Upper lobe of left lung (tissue), 6 donors: ENCODE measurements around the gene GNL2. TPM values are rescaled to one million over a fixed set of nuclear protein-coding genes. Genes with fewer than 3 reads are reported as not detected.
A peak's percentile ranks its signal among the peaks of the same experiment; 100 is the strongest.

Experiments
- ATAC-seq, 2 donors: fragments of 200-7000 bp; cut with Tn5 transposase; one replicate each; pipeline ENCODE4 v1.9.1; 2022; ENCODE audit warnings: mild to moderate bottlenecking in 2 of 2, moderate library complexity in 2 of 2; ENCODE audit not compliant: low FRiP score in 2 of 2
- DNase-seq, 2 donors: peaks; one replicate each; pipeline ENCODE4 v3.0.0-alpha.2; 2019 to 2020
- H3K27ac ChIP-seq, 4 donors: fragments of 200-600 bp; sonication (generic); one replicate each; pipeline ENCODE4 v1.5.1; 2016 to 2019
- H3K27me3 ChIP-seq, 4 donors: fragments of 200-600 bp; sonication (generic); one replicate each; pipeline ENCODE4 v1.5.1; 2017 to 2019
- H3K36me3 ChIP-seq, 4 donors: fragments of 200-600 bp; sonication (generic); one replicate each; pipeline ENCODE4 v1.5.1; 2016 to 2019
- H3K4me1 ChIP-seq, 4 donors: fragments of 200-600 bp; sonication (generic); one replicate each; pipeline ENCODE4 v1.5.1; 2018 to 2019
- H3K4me3 ChIP-seq, 4 donors: fragments of 200-600 bp; sonication (generic); one replicate each; pipeline ENCODE4 v1.5.1; 2017 to 2019; ENCODE audit warnings: mild to moderate bottlenecking in 2 of 4, moderate library complexity in 1 of 4
- H3K9me3 ChIP-seq, 4 donors: fragments of 200-600 bp; sonication (generic); one replicate each; pipeline ENCODE4 v1.5.1; 2018 to 2019
- EP300 ChIP-seq, 4 donors: sonication (generic); formaldehyde crosslinking; IDR thresholded peaks; one replicate each; pipeline ENCODE4 v1.5.1; 2017; ENCODE audit warnings: antibody characterized with exemption in 4 of 4, control low read depth in 2 of 4
- POLR2A ChIP-seq, 4 donors: fragments of 450-650 bp; IDR thresholded peaks; one replicate each; pipeline ENCODE4 v1.5.1; 2016 to 2017; ENCODE audit warnings: antibody characterized with exemption in 4 of 4, mild to moderate bottlenecking in 2 of 4
- POLR2AphosphoS5 ChIP-seq, 2 donors: sonication (generic); formaldehyde crosslinking; IDR thresholded peaks; one replicate each; pipeline ENCODE4 v1.5.1; 2017; ENCODE audit warnings: antibody characterized with exemption in 2 of 2
- WGBS, 2 donors: methylation state at CpG; one replicate each; pipeline ENCODE4 v1.1.5; 2017 to 2018; 5-methylcytosine and 5-hydroxymethylcytosine counted together
- total RNA-seq, 6 donors: library from RNA; depleted of rRNA in 4 of 6; stranded (reverse); fragments of >200 nt in 4 of 6; gene quantifications; one replicate each; pipeline versions ENCODE4 v1.1.0 to v1.2.1, GENCODE V29; 2016 to 2021
- TF ChIP-seq, protein P1 (sequence below), 6 experiments: fragments of 450-650 bp in 4 of 6; fragments of 200-600 bp in 2 of 6; sonication (generic) in 2 of 6; IDR thresholded peaks; one replicate each; pipeline ENCODE4 v1.5.1; 2016 to 2019; ENCODE audit warnings: antibody characterized with exemption in 6 of 6
- donor health status: DM: no; HTN: no; CAD: no; lungs with moderate emphysema.
- donor health status: DM: no; HTN: yes; CAD: no; lungs with severe emphysema.

The GNL2 gene
- total RNA-seq: 10 to 100 TPM; 28.3 to 56.2 (median 40.3) TPM

DNA sequence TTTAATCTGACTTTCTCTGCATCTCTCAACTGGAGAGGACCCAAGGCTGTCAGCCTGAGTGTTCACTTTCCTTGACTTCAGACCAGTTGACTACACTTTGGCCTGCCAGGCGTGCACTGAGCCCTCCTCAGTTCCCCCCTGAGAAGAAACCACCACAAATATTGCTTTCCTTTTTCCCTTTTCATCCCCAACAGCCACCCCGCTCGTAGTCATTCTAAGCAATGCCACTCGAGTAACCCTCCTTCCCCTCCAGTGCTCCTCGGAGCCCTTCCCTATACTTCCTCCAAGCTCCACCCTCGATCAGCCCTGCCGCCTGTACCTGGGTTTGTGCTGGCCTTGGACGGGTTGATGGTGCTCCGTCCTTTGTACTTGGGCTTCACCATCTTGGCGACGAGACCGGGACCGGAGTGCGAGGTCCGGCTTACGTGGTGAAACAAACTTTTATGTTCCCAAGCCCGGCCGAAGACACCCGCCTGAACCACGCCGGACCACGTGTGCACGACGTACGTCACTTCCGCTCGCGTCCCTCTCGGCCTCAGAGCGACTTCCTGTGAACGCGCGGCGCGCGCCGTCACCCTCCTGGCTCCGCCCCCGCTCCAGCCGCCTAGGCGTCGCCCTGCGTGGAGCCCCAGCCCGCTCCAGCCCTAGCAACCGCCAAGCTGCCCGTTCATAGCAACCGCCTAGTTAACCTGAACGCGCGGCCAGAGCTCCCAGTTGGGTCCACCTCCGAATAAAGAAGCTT, at the start of gene GNL2:
Gene GNL2, minus strand, starts transcription at position 498 of the 742 bp plus-strand sequence. Its CDS starts 115 bp downstream, at position 383.
- no peak for TF ChIP-seq EP300 (IDR thresholded peaks at IDR 0.05)
- peak in 3 of 4 donors; percentile 24 to 86 (median 63) for TF ChIP-seq POLR2A (IDR thresholded peaks at IDR 0.05)
- peak; percentile 87 to 94 for TF ChIP-seq POLR2AphosphoS5 (IDR thresholded peaks at IDR 0.05)
- TF ChIP-seq, protein P1, sequence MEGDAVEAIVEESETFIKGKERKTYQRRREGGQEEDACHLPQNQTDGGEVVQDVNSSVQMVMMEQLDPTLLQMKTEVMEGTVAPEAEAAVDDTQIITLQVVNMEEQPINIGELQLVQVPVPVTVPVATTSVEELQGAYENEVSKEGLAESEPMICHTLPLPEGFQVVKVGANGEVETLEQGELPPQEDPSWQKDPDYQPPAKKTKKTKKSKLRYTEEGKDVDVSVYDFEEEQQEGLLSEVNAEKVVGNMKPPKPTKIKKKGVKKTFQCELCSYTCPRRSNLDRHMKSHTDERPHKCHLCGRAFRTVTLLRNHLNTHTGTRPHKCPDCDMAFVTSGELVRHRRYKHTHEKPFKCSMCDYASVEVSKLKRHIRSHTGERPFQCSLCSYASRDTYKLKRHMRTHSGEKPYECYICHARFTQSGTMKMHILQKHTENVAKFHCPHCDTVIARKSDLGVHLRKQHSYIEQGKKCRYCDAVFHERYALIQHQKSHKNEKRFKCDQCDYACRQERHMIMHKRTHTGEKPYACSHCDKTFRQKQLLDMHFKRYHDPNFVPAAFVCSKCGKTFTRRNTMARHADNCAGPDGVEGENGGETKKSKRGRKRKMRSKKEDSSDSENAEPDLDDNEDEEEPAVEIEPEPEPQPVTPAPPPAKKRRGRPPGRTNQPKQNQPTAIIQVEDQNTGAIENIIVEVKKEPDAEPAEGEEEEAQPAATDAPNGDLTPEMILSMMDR (IDR thresholded peaks at IDR 0.05): no peak
- Histone ChIP-seq H3K4me1 (peaks cover 16 to 24% (median 23%) of the 10 kb centered on the region in 4 donors), H3K36me3 (peaks cover 10 to 27% (median 22%) of the 10 kb centered on the region in 4 donors), H3K9me3 (no peaks in the 10 kb centered on the region), H3K4me3 (peak within 1 kb of the TSS; percentile 65 to 88 (median 86)), H3K27ac (peak within 1 kb of the TSS; percentile 78 to 90 (median 84)), H3K27me3 (no peaks in the 10 kb centered on the region)
- WGBS, 2 donors: 1% methylated on average over 23 to 48 of the region's 51 CpGs
- ATAC-seq (peak; percentile 100), DNase-seq (peak; percentile 96 to 100)

DNA sequence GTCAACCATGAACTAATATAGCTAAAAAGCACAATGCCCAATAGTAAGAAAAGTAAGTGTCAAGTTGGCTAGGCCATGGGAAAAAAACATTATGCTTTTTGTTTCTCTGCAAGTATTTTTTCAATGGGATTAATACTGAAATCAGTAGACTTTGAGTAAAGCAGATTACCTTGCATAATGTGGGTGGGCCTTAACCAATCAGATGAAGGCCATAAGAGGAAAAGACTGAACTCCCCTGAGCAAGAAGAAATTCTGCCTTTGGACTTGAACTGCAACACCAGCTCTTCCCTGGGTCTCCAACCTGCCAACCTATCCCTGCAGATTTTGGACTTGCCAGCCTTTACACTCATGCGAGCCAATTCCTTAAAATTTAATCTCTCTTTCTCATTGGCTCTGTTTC, 45.3 kb upstream of the GNL2 start:
- no peak for ATAC-seq
- WGBS, 2 donors: 94 to 97% methylated on average over 1 of the region's 1 CpG
- Histone ChIP-seq H3K4me1 (no peaks in the 10 kb centered on the region), H3K4me3 (no peak overlapping the region), H3K36me3 (no peaks in the 10 kb centered on the region), H3K9me3 (peaks cover 0 to 7% (median 3%) of the 10 kb centered on the region in 4 donors), H3K27me3 (no peaks in the 10 kb centered on the region), H3K27ac (no peak overlapping the region)
- TF ChIP-seq POLR2AphosphoS5 (IDR thresholded peaks at IDR 0.05): no peak
- no peak for TF ChIP-seq EP300 (IDR thresholded peaks at IDR 0.05)
- TF ChIP-seq, protein P1 (IDR thresholded peaks at IDR 0.05): no peak
- TF ChIP-seq POLR2A (IDR thresholded peaks at IDR 0.05): no peak
- DNase-seq: no peak

DNA sequence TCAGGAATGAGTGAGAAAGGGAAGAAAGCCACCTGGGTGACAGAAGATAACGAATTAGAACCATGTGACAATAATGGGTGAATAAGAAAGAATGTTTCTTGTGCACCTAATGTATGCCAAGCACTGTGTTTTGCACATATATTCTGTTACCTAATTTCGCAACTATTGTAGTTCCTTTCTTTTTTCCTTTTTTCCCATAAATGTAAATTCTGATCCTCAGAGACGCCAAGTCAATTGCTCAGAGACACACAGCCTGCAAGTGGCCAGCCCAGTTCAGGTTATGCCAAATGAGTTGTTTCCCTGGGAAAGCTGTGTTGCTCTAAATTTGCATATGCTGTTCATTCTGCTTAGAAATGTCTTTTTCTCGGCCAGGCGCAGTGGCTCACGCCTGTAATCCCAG, 40.7 kb upstream of the GNL2 start:
- no peak for DNase-seq

DNA sequence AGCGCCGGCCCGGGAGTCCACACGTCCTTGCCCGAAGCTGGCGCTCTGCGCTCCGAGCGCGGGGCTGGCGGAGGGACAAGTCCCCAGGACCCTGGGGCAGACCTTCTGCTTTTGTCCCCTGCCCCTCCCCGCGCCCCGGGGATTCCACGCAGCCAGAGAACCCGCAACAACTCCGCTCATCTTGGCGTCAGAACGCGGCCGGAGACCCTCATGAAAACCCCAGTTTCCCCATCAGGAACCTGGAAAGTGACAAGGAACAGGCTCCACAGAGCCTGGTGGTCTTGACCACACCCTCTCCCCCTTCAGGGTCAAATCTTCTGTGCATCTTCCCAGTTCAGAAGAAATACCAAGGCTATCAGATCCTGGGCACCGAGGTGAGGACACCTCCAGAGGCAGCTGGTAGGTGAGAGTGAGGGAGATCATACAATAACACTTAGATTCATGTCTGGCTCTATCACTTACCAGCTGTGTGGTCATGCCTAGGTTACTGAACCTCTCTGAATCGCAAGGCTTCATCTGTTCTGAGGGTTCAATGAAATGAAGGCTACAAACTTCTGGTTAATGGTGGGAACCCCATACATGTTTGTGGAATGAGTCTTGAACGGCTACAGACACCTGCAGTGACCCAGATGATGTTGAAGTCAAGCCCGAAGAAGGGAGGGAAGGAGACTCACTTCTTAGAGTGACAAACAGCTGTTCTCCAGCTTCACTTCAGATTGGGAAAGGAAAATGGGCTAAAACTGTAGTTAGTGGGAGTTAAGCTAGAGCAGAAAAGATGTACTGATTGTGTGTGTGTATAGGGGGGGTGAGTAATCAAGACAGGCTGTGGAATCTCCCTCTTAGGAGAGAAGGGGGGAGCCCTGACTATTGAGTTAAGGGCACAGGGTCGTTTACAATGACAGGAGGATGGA, 39.5 kb upstream of the GNL2 start:
- Histone ChIP-seq H3K36me3 (no peaks in the 10 kb centered on the region), H3K9me3 (no peaks in the 10 kb centered on the region), H3K4me1 (peaks cover 9 to 15% (median 12%) of the 10 kb centered on the region in 4 donors), H3K4me3 (peak overlapping the region in 3 of 4 donors; percentile 30 to 45 (median 45)), H3K27ac (peak overlapping the region in 1 of 4 donors; percentile 57), H3K27me3 (peaks cover 0 to 32% (median 23%) of the 10 kb centered on the region in 4 donors)
- TF ChIP-seq POLR2A (IDR thresholded peaks at IDR 0.05) (no peak), POLR2AphosphoS5 (IDR thresholded peaks at IDR 0.05) (no peak), EP300 (IDR thresholded peaks at IDR 0.05) (no peak)
- TF ChIP-seq, protein P1 (IDR thresholded peaks at IDR 0.05): no peak
- ATAC-seq (no peak), DNase-seq (no peak)
- 15 to 25% methylated on average over 4 to 15 of the region's 26 CpGs for WGBS, 2 donors

More for the DNA sequence above, 40.7 kb upstream of the GNL2 start:
- ATAC-seq: no peak
- Histone ChIP-seq H3K27me3 (peaks cover 0 to 31% (median 21%) of the 10 kb centered on the region in 4 donors), H3K9me3 (peaks cover 0 to under 1% (median 0%) of the 10 kb centered on the region in 4 donors), H3K4me1 (peaks cover 9 to 15% (median 12%) of the 10 kb centered on the region in 4 donors), H3K36me3 (no peaks in the 10 kb centered on the region), H3K27ac (no peak overlapping the region), H3K4me3 (no peak overlapping the region)
- WGBS, 2 donors: 67 to 68% methylated on average over 6 of the region's 6 CpGs
- TF ChIP-seq EP300 (IDR thresholded peaks at IDR 0.05) (no peak), POLR2AphosphoS5 (IDR thresholded peaks at IDR 0.05) (no peak), POLR2A (IDR thresholded peaks at IDR 0.05) (no peak)
- TF ChIP-seq, protein P1 (IDR thresholded peaks at IDR 0.05): no peak
